Colonic mucosa (tissue), 4 donors: Measurements from ENCODE around the gene IGFL1. TPM values are rescaled to one million over a fixed set of nuclear protein-coding genes. Genes with fewer than 3 reads are reported as not detected.

Source experiments
- DNase-seq: peaks from one replicate; pipeline ENCODE4 v3.0.0-alpha.2; 2020
- H3K27ac ChIP-seq: fragments of 200-600 bp; one replicate; pipeline ENCODE4 v1.8.0; 2021
- H3K27me3 ChIP-seq: fragments of 200-600 bp; one replicate; pipeline ENCODE4 v1.8.0; 2021
- H3K36me3 ChIP-seq: fragments of 200-600 bp; one replicate; pipeline ENCODE4 v1.8.0; 2021
- H3K4me1 ChIP-seq: fragments of 200-600 bp; one replicate; pipeline ENCODE4 v1.8.0; 2021; ENCODE audit warnings: mild to moderate bottlenecking
- H3K4me3 ChIP-seq: fragments of 200-600 bp; one replicate; pipeline ENCODE4 v1.8.0; 2021
- H3K9ac ChIP-seq, 2 donors: one replicate each; pipeline ENCODE4 v1.7.0; 2013; ENCODE audit warnings: control low read depth in 2 of 2, low read depth in 2 of 2, low read length in 2 of 2
- H3K9me3 ChIP-seq: fragments of 200-600 bp; one replicate; pipeline ENCODE4 v1.8.0; 2021
- CTCF ChIP-seq: fragments of 200-600 bp; IDR thresholded peaks from one replicate; pipeline ENCODE4 v1.8.0; 2022; ENCODE audit warnings: antibody characterized with exemption, mild to moderate bottlenecking
- intact Hi-C: fragments of 100-400 bp; cut with DNase I; formaldehyde crosslinking; loops from one replicate; pipeline ENCODE4 v1.14.1; 2022
- total RNA-seq, 2 donors: library from RNA; stranded (reverse); fragmentation: NEBNext Ultra II Directional in 1 of 2; extraction: Animal tissue kit (Norgen Biotek cat#: 25700) in 1 of 2; gene quantifications; one replicate each; pipeline ENCODE4 v1.2.1, GENCODE V29; 2021
- donor health status: healthy.
- donor health status: DM: no; HTN: no; CAD: no.
- donor health status: DM: no; HTN: no; CAD: no.

The IGFL1 gene
- total RNA-seq, 2 donors from 2014 or later: not detected

GRCh38 chr19:46197314-46198070, 32.0 kb upstream of the IGFL1 start:
- H3K27ac ChIP-seq: no peak overlapping the region
- H3K4me1 ChIP-seq: no peaks in the 10 kb centered on the region

DNA sequence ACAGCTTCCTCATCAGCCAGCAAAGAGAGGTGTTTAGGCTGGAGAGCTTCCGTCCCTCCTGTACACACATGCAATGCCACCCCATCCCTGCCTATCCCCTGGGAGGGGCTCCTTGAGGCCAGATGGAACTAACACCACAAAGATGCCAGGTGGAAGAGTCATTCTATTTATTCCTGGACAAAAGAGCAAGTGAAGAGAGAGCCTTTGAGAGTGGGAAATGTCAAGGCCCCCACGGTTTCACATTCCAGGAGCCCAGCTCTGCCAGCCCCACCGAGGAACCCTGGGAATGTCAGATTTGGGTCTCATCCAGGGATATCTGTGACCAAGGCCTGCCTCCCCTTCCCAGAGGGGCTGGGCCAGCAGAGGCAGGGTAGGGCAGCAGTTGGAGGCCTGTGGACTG, 30.8 kb upstream of the IGFL1 start:
- H3K4me3 ChIP-seq: no peak overlapping the region
- H3K27ac ChIP-seq: no peak overlapping the region
- H3K9me3 ChIP-seq: no peaks in the 10 kb centered on the region
- TF ChIP-seq CTCF: no peak
- no peaks in the 10 kb centered on the region for H3K4me1 ChIP-seq
- no peak overlapping the region for H3K9ac ChIP-seq
- H3K27me3 ChIP-seq: no peaks in the 10 kb centered on the region
- intact Hi-C loops: no loop called here
- no peak for DNase-seq
- H3K36me3 ChIP-seq: no peaks in the 10 kb centered on the region

More at GRCh38 chr19:46197314-46198070, 32.0 kb upstream of the IGFL1 start:
- no peak for DNase-seq
- no peaks in the 10 kb centered on the region for H3K9me3 ChIP-seq
- no peak overlapping the region for H3K9ac ChIP-seq
- TF ChIP-seq CTCF: no peak
- no peak overlapping the region for H3K4me3 ChIP-seq
- intact Hi-C loops: no loop called here
- no peaks in the 10 kb centered on the region for H3K27me3 ChIP-seq
- H3K36me3 ChIP-seq: no peaks in the 10 kb centered on the region

DNA sequence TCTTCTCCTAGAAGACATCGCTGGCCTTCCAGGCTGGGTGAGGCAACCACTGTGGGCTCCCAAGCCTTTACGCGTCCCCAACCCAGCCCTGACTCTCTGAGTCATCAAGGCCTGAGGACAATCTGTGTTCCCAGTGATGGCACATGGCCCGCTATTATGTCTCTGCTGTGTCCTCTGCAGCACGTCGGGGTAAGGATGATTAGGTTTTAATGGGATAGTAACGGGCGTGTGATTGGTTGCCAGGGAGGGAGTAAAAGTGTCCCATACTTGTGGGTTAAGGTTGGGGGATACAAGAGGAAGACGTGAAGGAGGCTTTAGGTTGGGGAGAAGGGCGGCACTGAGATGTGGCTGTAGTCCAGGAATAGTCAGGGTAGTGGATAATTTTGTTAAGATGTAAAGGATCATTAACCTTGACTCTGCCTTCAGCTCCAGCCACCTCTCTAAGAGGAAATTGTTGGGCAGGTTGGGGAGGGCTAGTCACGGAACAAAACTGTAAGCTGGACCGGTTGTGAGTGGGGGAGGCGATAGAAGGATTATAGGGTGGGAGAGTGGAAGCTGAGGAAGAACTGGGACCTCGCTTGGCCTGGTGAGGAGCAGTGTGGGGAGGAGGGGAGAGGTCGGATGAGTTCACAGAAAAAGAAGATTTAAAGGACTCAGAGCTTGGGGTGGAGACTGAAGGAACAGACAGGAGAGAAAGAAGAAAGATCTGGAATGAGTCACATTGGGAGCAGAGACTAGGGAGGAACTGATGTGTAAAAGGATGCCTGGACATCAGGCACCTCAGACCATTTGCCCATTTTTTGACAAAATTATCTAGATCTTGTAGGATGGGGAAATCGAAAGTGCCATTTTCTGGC, 27.9 kb upstream of the IGFL1 start:
- H3K27ac ChIP-seq: no peak overlapping the region
- no peaks in the 10 kb centered on the region for H3K27me3 ChIP-seq
- no peak overlapping the region for H3K9ac ChIP-seq
- no peak for DNase-seq
- H3K9me3 ChIP-seq: no peaks in the 10 kb centered on the region
- H3K36me3 ChIP-seq: no peaks in the 10 kb centered on the region
- no peak overlapping the region for H3K4me3 ChIP-seq
- H3K4me1 ChIP-seq: no peaks in the 10 kb centered on the region
- intact Hi-C loops: no loop called here
- TF ChIP-seq CTCF: no peak

DNA sequence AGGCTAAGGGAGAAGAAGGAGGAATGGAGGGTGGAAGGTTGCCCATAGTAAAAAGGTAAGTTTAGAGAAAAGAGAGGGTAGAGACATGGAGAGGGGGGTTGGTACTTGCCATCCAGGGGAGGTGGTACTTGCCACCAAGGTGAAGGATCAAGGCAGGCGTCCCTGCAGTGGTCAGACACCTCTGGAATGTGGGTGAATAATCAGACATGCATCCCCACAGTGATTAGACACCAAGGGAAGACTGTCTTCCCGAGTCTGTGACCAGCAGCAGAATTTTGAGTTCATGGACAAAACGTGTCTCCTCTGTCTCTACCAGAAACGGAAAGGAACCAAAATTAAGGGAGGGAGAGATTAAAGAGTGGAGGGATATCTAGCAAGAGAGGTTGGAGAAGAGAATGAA, 27.1 kb upstream of the IGFL1 start:
- no peaks in the 10 kb centered on the region for H3K9me3 ChIP-seq
- TF ChIP-seq CTCF: no peak
- no peak overlapping the region for H3K27ac ChIP-seq
- no peak for DNase-seq
- no peaks in the 10 kb centered on the region for H3K4me1 ChIP-seq
- no peaks in the 10 kb centered on the region for H3K36me3 ChIP-seq
- no peaks in the 10 kb centered on the region for H3K27me3 ChIP-seq
- H3K4me3 ChIP-seq: no peak overlapping the region
- H3K9ac ChIP-seq: no peak overlapping the region
- intact Hi-C loops: no loop called here

DNA sequence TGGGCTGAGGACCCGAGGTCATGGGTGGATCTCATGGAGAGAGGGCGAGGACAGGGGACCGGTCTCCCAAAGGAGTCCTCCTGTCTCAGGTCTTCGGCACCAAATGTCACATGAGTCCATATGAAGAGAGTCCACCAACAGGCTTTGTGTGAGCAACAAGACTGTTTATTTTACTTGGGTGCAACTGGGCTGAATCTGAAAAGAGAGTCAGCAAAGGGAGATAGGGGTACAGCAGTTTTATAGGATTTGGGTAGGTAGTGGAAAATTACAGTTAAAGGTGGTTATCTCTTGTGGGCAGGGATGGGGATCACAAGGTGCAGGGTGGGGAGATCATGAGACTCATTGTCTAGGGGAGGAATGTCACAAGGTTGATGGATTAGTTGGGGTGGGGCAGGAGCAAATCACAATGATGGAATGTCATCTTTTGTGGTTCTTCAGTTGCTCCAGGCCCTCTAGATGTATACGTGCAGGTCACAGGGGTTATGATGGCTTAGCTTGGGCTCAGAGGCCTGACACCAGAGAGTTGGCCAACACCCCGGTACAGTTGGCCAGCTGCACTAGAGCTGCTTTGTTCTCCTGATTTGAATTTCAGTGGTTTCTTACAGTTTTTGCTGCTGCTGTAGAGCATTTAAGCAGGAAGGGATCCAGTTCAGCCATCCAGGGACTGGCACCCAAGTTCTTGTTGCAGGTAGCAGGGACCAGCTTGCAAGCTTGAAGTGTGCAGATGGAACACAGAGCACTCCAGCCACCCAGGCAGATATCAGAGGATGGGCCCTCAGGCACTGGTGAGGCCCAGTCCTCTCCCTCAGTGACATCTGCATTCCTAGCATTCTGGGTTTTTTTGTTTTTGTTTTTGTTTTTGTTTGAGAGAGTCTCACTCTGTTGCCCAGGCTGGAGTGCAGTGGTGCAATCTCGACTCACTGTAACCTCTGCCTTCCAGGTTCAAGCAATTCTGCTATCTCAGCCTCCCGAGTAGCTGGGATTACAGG, 26.4 kb upstream of the IGFL1 start:
- no peaks in the 10 kb centered on the region for H3K4me1 ChIP-seq
- H3K36me3 ChIP-seq: no peaks in the 10 kb centered on the region
- H3K27me3 ChIP-seq: no peaks in the 10 kb centered on the region
- intact Hi-C loops: no loop called here
- no peak overlapping the region for H3K9ac ChIP-seq
- H3K4me3 ChIP-seq: no peak overlapping the region
- TF ChIP-seq CTCF: no peak
- H3K9me3 ChIP-seq: no peaks in the 10 kb centered on the region
- H3K27ac ChIP-seq: no peak overlapping the region
- DNase-seq: no peak
